CD14-positive monocyte (primary cell): ENCODE data around the gene RANBP3L. TPM values are rescaled to one million over a fixed set of nuclear protein-coding genes. Genes with fewer than 3 reads are reported as not detected.
A peak's percentile ranks its signal among the peaks of the same experiment; 100 is the strongest.

ENCODE experiments used
- DNase-seq, 3 donors: peaks; one replicate each; pipeline ENCODE4 v3.0.0-alpha.2; 2011 to 2022
- H2AFZ ChIP-seq: 2 replicates; pipeline ENCODE4 v1.6.0; 2012; ENCODE audit warnings: mild to moderate bottlenecking, low read depth, low read length, inconsistent platforms; ENCODE audit not compliant: insufficient read depth, poor library complexity, severe bottlenecking
- H3K27ac ChIP-seq, 2 donors: 1 replicate in 1 of 2; 2 replicates in 1 of 2; pipeline ENCODE4 v1.5.1; 2012 to 2013; ENCODE audit warnings: low read length in 2 of 2, control low read depth in 1 of 2, inconsistent platforms in 1 of 2, low read depth in 1 of 2, mild to moderate bottlenecking in 1 of 2
- H3K27me3 ChIP-seq, 2 donors: one replicate each; pipeline versions ENCODE4 v1.6.0 to v1.6.1; 2011 to 2013; ENCODE audit warnings: low read length in 2 of 2; ENCODE audit not compliant: control insufficient read depth in 2 of 2, insufficient read depth in 2 of 2
- H3K36me3 ChIP-seq, 2 donors: replicated peaks in 1 of 2; 1 replicate in 1 of 2; 2 replicates in 1 of 2; pipeline versions ENCODE4 v1.5.1 to v1.6.1; 2012 to 2013; ENCODE audit warnings: low read length in 2 of 2, control low read depth in 1 of 2, inconsistent platforms in 1 of 2, mild to moderate bottlenecking in 1 of 2; ENCODE audit not compliant: insufficient read depth in 2 of 2, control insufficient read depth in 1 of 2
- H3K4me1 ChIP-seq, 2 donors: 1 replicate in 1 of 2; 2 replicates in 1 of 2; pipeline versions ENCODE4 v1.5.1 to v1.6.1; 2012 to 2013; ENCODE audit warnings: low read length in 2 of 2, control low read depth in 1 of 2, inconsistent platforms in 1 of 2, mild to moderate bottlenecking in 1 of 2, moderate library complexity in 1 of 2; ENCODE audit not compliant: insufficient read depth in 2 of 2, control insufficient read depth in 1 of 2
- H3K4me2 ChIP-seq: replicated peaks from 2 replicates; pipeline ENCODE3; 2012; ENCODE audit warnings: low read length, moderate library complexity, mild to moderate bottlenecking; ENCODE audit not compliant: poor library complexity, severe bottlenecking; ENCODE audit errors: extremely low read depth
- H3K4me3 ChIP-seq, 3 experiments: fragments of 200-600 bp in 1 of 3; sonication (generic) in 1 of 3; replicated peaks in 1 of 3; 1 replicate in 2 of 3; 2 replicates in 1 of 3; pipeline ENCODE4 v1.5.1; 2011 to 2013; ENCODE audit warnings: low read length in 3 of 3, mild to moderate bottlenecking in 3 of 3, control low read depth in 2 of 3, low read depth in 2 of 3, inconsistent platforms in 1 of 3, moderate library complexity in 1 of 3
- H3K79me2 ChIP-seq: 2 replicates; pipeline ENCODE4 v1.6.0; 2012; ENCODE audit warnings: mild to moderate bottlenecking, control low read depth, inconsistent platforms, low read length, moderate library complexity; ENCODE audit not compliant: insufficient read depth
- H3K9ac ChIP-seq: 2 replicates; pipeline ENCODE4 v1.6.0; 2017; ENCODE audit warnings: low read length, mild to moderate bottlenecking; ENCODE audit not compliant: insufficient read depth, poor library complexity, severe bottlenecking
- H3K9me3 ChIP-seq, 2 donors: replicated peaks in 1 of 2; 1 replicate in 1 of 2; 2 replicates in 1 of 2; pipeline versions ENCODE4 v1.5.1 to v1.6.1; 2012 to 2013; ENCODE audit warnings: low read length in 2 of 2, control low read depth in 1 of 2; ENCODE audit not compliant: control insufficient read depth in 1 of 2, insufficient read depth in 1 of 2
- H4K20me1 ChIP-seq: 2 replicates; pipeline ENCODE4 v1.6.0; 2012; ENCODE audit warnings: mild to moderate bottlenecking, low read length, control low read depth, moderate library complexity; ENCODE audit not compliant: insufficient read depth
- H3K27ac Mint-ChIP-seq, 7 donors: one replicate each; pipeline ENCODE4 v1.8.0; 2020; ENCODE audit warnings: mild to moderate bottlenecking in 7 of 7, mixed read lengths in 7 of 7, moderate library complexity in 6 of 7, inconsistent platforms in 2 of 7
- H3K27me3 Mint-ChIP-seq, 3 donors: one replicate each; pipeline ENCODE4 v1.8.0; 2021 to 2022; ENCODE audit warnings: low read depth in 3 of 3, mild to moderate bottlenecking in 3 of 3, mixed read lengths in 3 of 3, moderate library complexity in 3 of 3, inconsistent platforms in 1 of 3
- H3K36me3 Mint-ChIP-seq, 2 donors: one replicate each; pipeline ENCODE4 v1.8.0; 2020; ENCODE audit warnings: mixed read lengths in 2 of 2, inconsistent platforms in 1 of 2, mild to moderate bottlenecking in 1 of 2
- H3K4me1 Mint-ChIP-seq: one replicate; pipeline ENCODE4 v1.8.0; 2020; ENCODE audit warnings: mild to moderate bottlenecking, mixed read lengths
- H3K4me3 Mint-ChIP-seq, 2 donors: one replicate each; pipeline ENCODE4 v1.8.0; 2020; ENCODE audit warnings: mild to moderate bottlenecking in 2 of 2, mixed read lengths in 2 of 2, moderate library complexity in 1 of 2
- H3K9me3 Mint-ChIP-seq, 7 donors: one replicate each; pipeline ENCODE4 v1.8.0; 2020 to 2022; ENCODE audit warnings: mixed read lengths in 7 of 7, mild to moderate bottlenecking in 6 of 7, moderate library complexity in 6 of 7, inconsistent platforms in 2 of 7
- CTCF ChIP-seq: fragments of 200-600 bp; IDR thresholded peaks from one replicate; pipeline ENCODE4 v1.8.0; 2022; ENCODE audit warnings: antibody characterized with exemption, mild to moderate bottlenecking
- WGBS: methylation state at CpG from one replicate; pipeline ENCODE4 v1.1.5; 2013; ENCODE audit warnings: missing lambda C conversion rate; ENCODE audit not compliant: insufficient coverage; 5-methylcytosine and 5-hydroxymethylcytosine counted together
- intact Hi-C, 2 donors: fragments of 100-400 bp; cut with micrococcal nuclease; formaldehyde crosslinking; loops; one replicate each; pipeline versions ENCODE4 v1.15.0 to v1.15.1; 2023
- polyA plus RNA-seq, 3 donors: library from polyadenylated mRNA; depleted of rRNA in 1 of 3; unstranded in 2 of 3; stranded (reverse) in 1 of 3; fragments of 300-500 nt in 2 of 3; fragments of >200 nt in 1 of 3; fragmentation: Illumina TruSeq in 2 of 3; gene quantifications; 1 replicate in 2 of 3; 2 replicates in 1 of 3; pipeline ENCODE4 v1.2.3, GENCODE V29; 2012 to 2021

Gene RANBP3L
- polyA plus RNA-seq, 3 donors = not detected

GRCh38 chr5:36273809-36274526, 27.7 kb downstream of the RANBP3L start:
- Mint-ChIP-seq H3K4me1 (peaks cover 17% of the 10 kb centered on the region), H3K27ac (peak overlapping the region in 6 of 7 donors; percentile 5 to 77 (median 29)), H3K36me3 (no peaks in the 10 kb centered on the region), H3K27me3 (peaks cover 0 to 3% (median 0%) of the 10 kb centered on the region in 3 donors), H3K9me3 (no peaks in the 10 kb centered on the region), H3K4me3 (peak overlapping the region; percentile 28 to 53)
- Histone ChIP-seq H3K4me3 (peak overlapping the region in 1 of 3 experiments; percentile 56), H3K4me2 (peak overlapping the region; percentile 31), H3K9ac (no peak overlapping the region), H3K9me3 (no peaks in the 10 kb centered on the region), H3K4me1 (peaks cover 13 to 14% of the 10 kb centered on the region in 2 donors), H3K79me2 (no peaks in the 10 kb centered on the region), H3K27ac (peak overlapping the region in 1 of 2 donors; percentile 23), H3K36me3 (no peaks in the 10 kb centered on the region), H3K27me3 (no peaks in the 10 kb centered on the region), H2AFZ (peak overlapping the region; percentile 43), H4K20me1 (no peaks in the 10 kb centered on the region)
- WGBS = 73% methylated on average over 2 of the region's 6 CpGs
- intact Hi-C loops = no loop called here
- DNase-seq = peak; percentile 23 to 66 (median 47)
- TF ChIP-seq CTCF = no peak

- H3K4me1 Mint-ChIP-seq = peaks cover 15% of the 10 kb centered on the region
- H3K4me3 Mint-ChIP-seq = no peak overlapping the region
- no CpG with 5 or more reads among the region's 2 CpGs for WGBS
- H3K36me3 Mint-ChIP-seq = no peaks in the 10 kb centered on the region
- Histone ChIP-seq H3K4me2 (no peak overlapping the region), H3K27ac (no peak overlapping the region), H3K36me3 (no peaks in the 10 kb centered on the region), H3K9me3 (no peaks in the 10 kb centered on the region), H3K27me3 (no peaks in the 10 kb centered on the region), H3K4me3 (no peak overlapping the region), H3K79me2 (no peaks in the 10 kb centered on the region), H3K9ac (no peak overlapping the region), H2AFZ (no peak overlapping the region), H4K20me1 (no peaks in the 10 kb centered on the region), H3K4me1 (peaks cover 13 to 14% of the 10 kb centered on the region in 2 donors)
- H3K27me3 Mint-ChIP-seq = no peaks in the 10 kb centered on the region
- TF ChIP-seq CTCF = no peak
- DNase-seq = no peak
- H3K27ac Mint-ChIP-seq = no peak overlapping the region
- intact Hi-C loops = no loop called here
- H3K9me3 Mint-ChIP-seq = no peaks in the 10 kb centered on the region
Measured at GRCh38 chr5:36272136-36272690, 29.5 kb downstream of the RANBP3L start.
